ENCODE data around the gene STX1A. TPM values are rescaled to one million over a fixed set of nuclear protein-coding genes. Genes with fewer than 3 reads are reported as not detected.
"Not testable (repeated sequence)": the region's sequence is repeated elsewhere in the genome, so short reads cannot be mapped to it uniquely, and the experiment has no call there.

Gene STX1A
- total RNA-seq, 2 experiments from 2014 or later: 4.9 TPM

DNA sequence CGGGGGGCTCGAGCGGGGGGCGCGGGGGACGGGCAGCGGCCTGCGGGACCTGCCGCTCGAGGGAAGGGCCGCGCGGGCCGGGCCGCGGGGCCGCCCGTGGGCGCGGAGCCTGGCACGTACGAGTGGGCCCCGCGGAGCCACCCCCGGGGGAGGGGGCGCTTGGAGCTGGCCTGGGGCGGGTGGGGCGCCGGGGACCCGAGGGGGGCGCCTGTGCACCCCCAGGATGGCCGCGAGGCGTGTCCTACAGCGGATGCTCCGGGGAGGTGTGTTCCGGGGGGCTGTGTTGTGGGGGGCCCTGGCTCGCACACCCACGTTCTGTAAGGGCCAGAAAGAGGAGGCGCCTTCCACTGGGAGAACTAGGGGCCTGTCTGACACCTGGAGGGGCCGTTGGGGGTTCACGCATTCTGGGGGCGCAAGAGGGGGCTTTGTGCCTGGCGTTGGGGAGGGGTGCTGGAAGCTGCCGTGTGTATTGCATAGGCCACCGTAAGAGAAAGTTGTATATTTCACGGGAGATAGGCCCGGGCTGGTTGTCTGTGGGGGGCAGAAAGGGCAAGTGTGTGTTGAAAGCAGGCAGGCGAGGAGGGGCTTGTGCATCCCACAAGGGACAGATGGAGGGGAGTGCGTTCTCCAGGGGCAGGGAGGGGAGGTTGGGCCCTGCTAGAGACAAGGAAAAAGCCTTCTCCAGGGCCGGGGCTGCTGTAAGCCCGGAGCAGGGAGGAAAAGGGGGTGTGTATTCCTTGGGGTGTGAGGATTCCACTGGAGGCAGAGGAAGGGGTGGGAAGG lies 51.2 kb downstream of the STX1A start:
- peak overlapping the region; percentile 65 for H3K4me3 Mint-ChIP-seq
- H3K27ac Mint-ChIP-seq: no peak overlapping the region
- peaks cover 48% of the 10 kb centered on the region for H3K27me3 Mint-ChIP-seq
- no peak for DNase-seq
- H3K4me1 Mint-ChIP-seq: peaks cover 6% of the 10 kb centered on the region
- peaks cover under 1% of the 10 kb centered on the region for H3K36me3 Mint-ChIP-seq
- H3K9me3 Mint-ChIP-seq: peaks cover under 1% of the 10 kb centered on the region

DNA sequence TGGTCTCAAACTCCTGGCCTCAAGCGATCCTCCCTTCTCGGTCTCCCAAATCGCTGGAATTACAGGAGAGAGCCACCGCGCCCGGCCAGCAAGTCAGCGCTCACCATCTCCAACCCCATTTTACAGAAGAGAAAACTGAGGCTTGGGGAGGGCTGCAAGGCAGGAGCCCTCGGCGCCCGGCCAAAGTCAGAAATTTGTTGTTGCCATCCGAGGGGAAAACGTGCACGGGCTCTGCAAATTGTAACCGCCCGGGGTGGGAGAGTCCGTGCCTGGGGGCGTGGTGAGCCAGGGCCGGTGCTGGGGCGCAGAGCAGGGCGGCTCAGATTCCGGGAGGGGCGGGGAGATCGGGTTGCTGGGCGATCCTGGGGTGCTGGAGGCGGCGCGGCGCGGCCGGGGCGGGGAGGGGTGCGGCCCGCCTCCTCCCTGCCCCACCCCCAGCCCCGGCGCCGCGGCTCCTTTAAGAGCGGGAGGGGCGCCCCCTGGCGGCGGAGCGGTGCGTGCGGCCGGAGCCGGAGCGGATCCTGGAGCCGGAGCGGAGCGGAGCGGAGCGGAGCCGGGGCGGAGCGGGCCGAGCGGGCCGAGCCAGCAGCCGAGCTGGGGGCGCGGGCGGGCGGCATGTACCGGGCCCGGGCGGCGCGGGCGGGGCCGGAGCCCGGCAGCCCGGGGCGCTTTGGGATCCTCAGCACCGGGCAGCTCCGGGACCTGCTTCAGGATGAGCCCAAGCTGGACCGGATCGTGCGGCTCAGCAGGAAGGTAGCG lies 51.9 kb downstream of the STX1A start, which contains the start of gene VPS37D:
VPS37D (plus strand) TSS at position 488 of the 759 bp plus-strand sequence; CDS start at position 616, 128 bp downstream.
- H3K36me3 Mint-ChIP-seq: peaks cover 2% of the 10 kb centered on the region

DNA sequence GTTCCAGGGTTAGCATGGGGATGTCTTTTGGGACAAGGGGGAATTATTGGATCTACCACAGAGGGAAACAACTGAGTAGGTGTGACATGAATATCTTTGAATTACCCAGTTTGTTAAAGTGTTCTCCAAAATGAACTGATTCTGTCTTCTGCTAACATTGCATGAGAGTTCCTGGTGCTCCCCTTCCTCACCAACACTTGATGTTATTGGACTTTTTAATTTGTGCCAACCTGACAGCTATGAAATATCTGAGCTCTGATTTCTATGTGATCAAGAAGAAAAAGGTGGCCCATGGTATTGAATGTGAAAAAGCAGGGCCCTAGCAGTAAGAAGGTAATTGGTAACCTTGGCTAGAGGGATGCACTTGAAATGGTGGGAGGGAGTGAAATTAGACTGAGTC lies 56.4 kb downstream of the STX1A start:
- H3K36me3 Mint-ChIP-seq: peaks cover 2% of the 10 kb centered on the region
- H3K27me3 Mint-ChIP-seq: peaks cover 62% of the 10 kb centered on the region
- peaks cover 4% of the 10 kb centered on the region for H3K9me3 Mint-ChIP-seq
- no peaks in the 10 kb centered on the region for H3K4me1 Mint-ChIP-seq
- H3K4me3 Mint-ChIP-seq: no peak overlapping the region
- no peak for DNase-seq
- H3K27ac Mint-ChIP-seq: no peak overlapping the region

More for the DNA sequence above, 51.9 kb downstream of the STX1A start, which contains the start of gene VPS37D:
- DNase-seq: peak; percentile 94
- H3K27me3 Mint-ChIP-seq: peaks cover 56% of the 10 kb centered on the region
- H3K9me3 Mint-ChIP-seq: peaks cover 4% of the 10 kb centered on the region
- H3K27ac Mint-ChIP-seq: no peak within 1 kb of the TSS
- peaks cover 6% of the 10 kb centered on the region for H3K4me1 Mint-ChIP-seq
- H3K4me3 Mint-ChIP-seq: peak within 1 kb of the TSS; percentile 65

DNA sequence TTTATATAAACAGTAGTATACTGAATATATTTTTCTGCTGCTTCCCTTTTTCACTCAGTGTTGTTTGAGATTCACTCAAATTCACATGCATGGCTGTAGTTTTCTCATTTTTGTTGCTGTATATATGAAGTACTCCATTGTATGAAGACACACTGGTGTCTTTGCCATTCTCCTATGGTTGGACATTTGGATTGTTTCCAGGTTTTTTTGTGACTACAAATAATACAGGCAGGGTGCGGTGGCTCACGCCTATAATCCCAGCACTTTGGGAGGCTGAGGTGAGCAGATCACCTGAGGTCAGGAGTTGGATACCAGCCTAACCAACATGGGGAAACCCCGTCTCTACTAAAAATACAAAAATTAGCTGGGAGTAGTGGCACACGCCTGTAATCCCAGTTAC lies 58.9 kb downstream of the STX1A start:
- not testable (repeated sequence) for DNase-seq, H3K4me3 Mint-ChIP-seq, H3K4me1 Mint-ChIP-seq, H3K36me3 Mint-ChIP-seq, H3K9me3 Mint-ChIP-seq, H3K27ac Mint-ChIP-seq
- H3K27me3 Mint-ChIP-seq: peaks cover 47% of the 10 kb centered on the region

DNA sequence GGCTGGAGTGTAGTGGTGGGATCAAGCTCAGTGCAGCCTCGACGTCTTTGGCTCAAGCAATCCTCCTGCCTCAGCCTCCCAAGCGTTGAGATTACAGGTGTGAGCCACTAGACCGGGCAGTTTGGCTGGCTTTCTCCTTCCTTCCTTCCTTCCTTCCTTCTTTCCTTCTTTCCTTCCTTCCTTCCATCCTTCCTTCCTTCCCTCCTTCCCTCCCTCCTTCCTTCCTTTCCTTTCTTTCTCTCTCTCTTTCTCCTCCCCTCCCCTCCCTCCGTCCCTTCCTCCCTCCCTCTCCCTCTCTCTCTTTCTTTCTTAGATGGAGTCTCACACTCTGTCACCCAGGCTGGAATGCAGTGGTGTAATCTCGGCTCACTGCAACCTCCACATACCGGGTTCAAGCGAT lies 59.5 kb downstream of the STX1A start:
- peaks cover 47% of the 10 kb centered on the region for H3K27me3 Mint-ChIP-seq
- no peak overlapping the region for H3K27ac Mint-ChIP-seq
- peaks cover 4% of the 10 kb centered on the region for H3K9me3 Mint-ChIP-seq
- no peak for DNase-seq
- H3K36me3 Mint-ChIP-seq: peaks cover 2% of the 10 kb centered on the region
- H3K4me3 Mint-ChIP-seq: no peak overlapping the region
- no peaks in the 10 kb centered on the region for H3K4me1 Mint-ChIP-seq

DNA sequence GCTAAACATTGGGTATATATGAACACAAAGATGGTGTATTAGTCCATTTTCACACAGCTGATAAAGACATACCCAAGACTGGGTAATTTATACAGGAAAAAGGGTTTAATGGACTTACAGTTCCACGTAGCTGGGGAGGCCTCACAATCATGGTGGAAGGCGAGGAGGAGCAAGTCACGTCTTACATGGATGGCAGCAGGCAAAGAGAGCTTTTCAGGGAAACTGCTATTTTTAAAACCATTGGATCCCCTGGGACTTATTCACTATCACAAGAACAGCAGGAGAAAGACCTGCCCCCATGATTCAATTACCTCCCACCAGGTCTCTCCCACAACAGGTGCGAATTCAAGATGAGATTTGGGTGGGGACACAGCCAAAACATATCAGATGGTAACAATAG lies 64.2 kb downstream of the STX1A start:
- not testable (repeated sequence) for H3K9me3 Mint-ChIP-seq, H3K27ac Mint-ChIP-seq, H3K4me1 Mint-ChIP-seq

DNA sequence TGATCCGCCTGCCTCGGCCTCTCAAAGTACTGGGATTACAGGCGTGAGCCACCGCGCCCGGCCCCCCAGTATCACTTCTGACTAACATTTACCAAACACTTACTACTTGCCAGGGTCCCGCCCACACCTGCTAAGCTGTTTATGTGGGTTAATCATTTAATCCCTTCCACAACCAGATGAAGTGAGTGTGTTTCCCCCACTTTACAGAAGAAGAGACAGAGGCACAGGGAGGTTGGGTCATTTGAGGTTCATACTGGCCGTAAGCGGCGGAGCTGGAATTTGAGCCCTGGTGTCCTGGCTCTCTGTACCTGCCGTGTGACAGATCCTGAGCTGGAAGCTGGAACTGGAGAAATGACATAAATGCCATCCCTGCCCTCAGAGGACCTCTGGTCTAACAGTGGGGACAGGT lies 66.9 kb downstream of the STX1A start:
- H3K27me3 Mint-ChIP-seq: peaks cover 59% of the 10 kb centered on the region
- H3K27ac Mint-ChIP-seq: no peak overlapping the region
- H3K9me3 Mint-ChIP-seq: no peaks in the 10 kb centered on the region
- no peak overlapping the region for H3K4me3 Mint-ChIP-seq
- DNase-seq: no peak
- H3K4me1 Mint-ChIP-seq: peaks cover 7% of the 10 kb centered on the region
- no peaks in the 10 kb centered on the region for H3K36me3 Mint-ChIP-seq

More for the DNA sequence above, 64.2 kb downstream of the STX1A start:
- H3K27me3 Mint-ChIP-seq: peaks cover 46% of the 10 kb centered on the region
- not testable (repeated sequence) for DNase-seq, H3K36me3 Mint-ChIP-seq, H3K4me3 Mint-ChIP-seq

DNA sequence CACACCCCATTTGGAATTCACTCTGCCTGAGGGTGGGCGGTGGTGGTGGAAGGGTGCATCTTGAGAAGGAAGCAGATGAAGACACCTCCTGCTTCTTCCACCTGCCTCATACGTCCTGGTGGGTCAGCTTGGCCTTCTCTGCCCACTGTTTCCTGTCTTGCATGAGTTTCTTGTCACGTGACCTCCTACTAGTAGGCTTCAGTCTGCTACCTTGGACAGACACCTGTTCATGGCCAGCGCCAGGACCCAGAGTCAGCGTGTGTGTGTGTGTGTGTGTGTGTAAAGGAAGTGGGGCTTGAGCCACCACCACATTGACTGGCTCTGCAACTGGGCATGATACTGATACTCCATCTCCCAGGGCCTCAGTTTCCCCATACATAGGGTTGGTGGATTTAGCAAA lies 68.9 kb downstream of the STX1A start:
- Mint-ChIP-seq H3K27me3 (peaks cover 79% of the 10 kb centered on the region), H3K9me3 (no peaks in the 10 kb centered on the region), H3K36me3 (no peaks in the 10 kb centered on the region), H3K4me3 (no peak overlapping the region), H3K27ac (no peak overlapping the region), H3K4me1 (peaks cover 8% of the 10 kb centered on the region)
- DNase-seq: no peak

DNA sequence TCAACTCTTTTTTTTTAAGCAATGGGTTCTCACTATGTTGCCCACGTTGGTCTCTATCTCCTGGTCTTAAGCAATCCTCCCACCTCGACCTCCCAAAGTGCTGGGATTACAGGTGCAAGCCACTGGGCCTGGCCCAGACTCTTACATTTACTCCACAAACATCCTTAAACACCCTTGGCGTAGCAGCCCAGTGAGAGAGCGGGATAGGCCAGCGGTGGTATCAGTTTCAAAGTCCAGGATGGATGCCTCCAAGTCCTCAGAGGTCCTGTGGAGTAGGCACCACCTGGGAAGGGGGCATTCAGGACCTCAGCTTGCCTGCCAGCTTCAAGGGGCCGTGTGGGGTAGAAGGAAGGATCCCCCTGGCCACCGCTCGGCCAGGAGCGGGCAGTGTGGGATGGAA lies 69.9 kb downstream of the STX1A start:
- Mint-ChIP-seq H3K27ac (no peak overlapping the region), H3K4me1 (peaks cover 8% of the 10 kb centered on the region), H3K27me3 (peaks cover 80% of the 10 kb centered on the region), H3K36me3 (no peaks in the 10 kb centered on the region), H3K4me3 (peak overlapping the region; percentile 3), H3K9me3 (no peaks in the 10 kb centered on the region)
- no peak for DNase-seq

Other genes with a start within 250 kb of the STX1A start
- gene BAZ1B, start 197.4 kb downstream of the STX1A start, total RNA-seq: 100 to 1,000 TPM; 107 to 108 TPM
- gene BCL7B, start 162.0 kb downstream of the STX1A start, total RNA-seq: 10 to 100 TPM; 65.6 to 66.2 TPM
- gene TBL2, start 141.1 kb downstream of the STX1A start, total RNA-seq: 10 to 100 TPM; 30.4 to 32.2 TPM
- not detected for gene MLXIPL, start 95.1 kb downstream of the STX1A start, total RNA-seq
- gene VPS37D, start 51.8 kb downstream of the STX1A start, total RNA-seq: under 1 TPM; 0.44 to 0.45 TPM
- 10 to 100 TPM in 1 of 2 experiments, 1 to 10 TPM in 1; 9.5 to 10.7 TPM for gene DNAJC30, start 36.2 kb downstream of the STX1A start, total RNA-seq
- 100 to 1,000 TPM; 117 to 124 TPM for gene BUD23, start 36.1 kb downstream of the STX1A start, total RNA-seq
- gene ABHD11, start 19.1 kb upstream of the STX1A start, total RNA-seq: 10 to 100 TPM; 24.2 to 25.2 TPM
- not detected for gene CLDN3, start 50.6 kb upstream of the STX1A start, total RNA-seq
- gene CLDN4, start 111.3 kb upstream of the STX1A start, total RNA-seq: under 1 TPM; 0.12 to 0.33 TPM
- under 1 TPM; 0.23 to 0.40 TPM for gene METTL27, start 122.8 kb upstream of the STX1A start, total RNA-seq
- not detected for gene TMEM270, start 141.5 kb upstream of the STX1A start, total RNA-seq

Measured in activated naive CD8-positive, alpha-beta T cell treated with anti-CD3 and anti-CD28 coated beads for 36 hours (primary cell).